HepG2 (cell line): ENCODE measurements around the gene PRM2. TPM values are rescaled to one million over a fixed set of nuclear protein-coding genes. Genes with fewer than 3 reads are reported as not detected.

ENCODE experiments used
- ARNT2 ChIP-seq: sonication (generic); formaldehyde crosslinking; IDR thresholded peaks from 2 replicates; pipeline ENCODE4 v1.8.0; 2022; ENCODE audit warnings: mild to moderate bottlenecking, low read depth, missing genetic modification reagents, moderate library complexity
- BHLHE40 ChIP-seq: IDR thresholded peaks from 2 replicates; pipeline ENCODE4 v1.6.1; 2011; ENCODE audit warnings: low read length, improper control_type of control experiment
- CREB1 ChIP-seq, 2 experiments: fragments of 450-650 bp in 1 of 2; IDR thresholded peaks; 2 replicates each; pipeline ENCODE4 v1.6.1; 2016 to 2017; ENCODE audit warnings: control low read depth in 1 of 2, mild to moderate bottlenecking in 1 of 2, missing compliant biosample characterization in 1 of 2, missing genetic modification characterization in 1 of 2
- E2F2 ChIP-seq: sonication (generic); formaldehyde crosslinking; IDR thresholded peaks from 2 replicates; pipeline ENCODE4 v1.4.0; 2020; ENCODE audit warnings: missing genetic modification reagents, borderline replicate concordance
- FOXC1 ChIP-seq: sonication (generic); formaldehyde crosslinking; IDR thresholded peaks from 2 replicates; pipeline ENCODE4 v1.8.0; 2022; ENCODE audit warnings: mild to moderate bottlenecking, missing genetic modification reagents, borderline replicate concordance
- FOXO4 ChIP-seq: sonication (generic); formaldehyde crosslinking; conservative IDR thresholded peaks from 2 replicates; pipeline ENCODE4 v1.8.1; 2023; ENCODE audit warnings: missing genetic modification reagents
- GMEB2 ChIP-seq: IDR thresholded peaks from 2 replicates; pipeline ENCODE4 v1.6.1; 2016; ENCODE audit warnings: missing biosample characterization, missing genetic modification reagents, low read depth
- HES4 ChIP-seq: sonication (generic); formaldehyde crosslinking; IDR thresholded peaks from 2 replicates; pipeline ENCODE4 v1.9.0; 2021; ENCODE audit warnings: mild to moderate bottlenecking, missing genetic modification reagents, borderline replicate concordance
- IRF1 ChIP-seq: sonication (generic); formaldehyde crosslinking; IDR thresholded peaks from 2 replicates; pipeline ENCODE4 v1.4.0; 2020; ENCODE audit warnings: low read depth, mild to moderate bottlenecking, missing genetic modification reagents
- ISX ChIP-seq: sonication (generic); formaldehyde crosslinking; conservative IDR thresholded peaks from 2 replicates; pipeline ENCODE4 v1.5.0; 2020; ENCODE audit warnings: missing genetic modification reagents
- KDM4B ChIP-seq: sonication (generic); formaldehyde crosslinking; IDR thresholded peaks from 2 replicates; pipeline ENCODE4 v1.4.0; 2020; ENCODE audit warnings: missing genetic modification reagents
- MAF1 ChIP-seq: sonication (generic); formaldehyde crosslinking; IDR thresholded peaks from 2 replicates; pipeline ENCODE4 v1.5.0; 2020; ENCODE audit warnings: missing genetic modification reagents, borderline replicate concordance
- MBD4 ChIP-seq: IDR thresholded peaks from 2 replicates; pipeline ENCODE4 v1.6.1; 2012; ENCODE audit warnings: low read length, inconsistent platforms, borderline replicate concordance
- MED8 ChIP-seq: sonication (generic); formaldehyde crosslinking; IDR thresholded peaks from 2 replicates; pipeline ENCODE4 v1.8.1; 2023; ENCODE audit warnings: mild to moderate bottlenecking, missing genetic modification reagents; ENCODE audit not compliant: insufficient replicate concordance
- RBM22 ChIP-seq: fragments of 200-400 bp; formaldehyde crosslinking; optimal IDR thresholded peaks from 2 replicates; pipeline ENCODE3; 2017; ENCODE audit warnings: mild to moderate bottlenecking, low read length, moderate library complexity
- RCOR2 ChIP-seq: IDR thresholded peaks from 2 replicates; pipeline ENCODE4 v1.6.1; 2016; ENCODE audit warnings: missing biosample characterization, missing genetic modification reagents
- SIN3A ChIP-seq: IDR thresholded peaks from 2 replicates; pipeline ENCODE4 v1.6.1; 2011; ENCODE audit warnings: low read depth, mild to moderate bottlenecking, control low read depth, low read length, borderline replicate concordance
- ZNF253 ChIP-seq: sonication (generic); formaldehyde crosslinking; IDR thresholded peaks from 2 replicates; pipeline ENCODE4 v1.8.0; 2022; ENCODE audit warnings: mild to moderate bottlenecking, missing genetic modification reagents, borderline replicate concordance
- ZNF256 ChIP-seq: sonication (generic); formaldehyde crosslinking; conservative IDR thresholded peaks from 2 replicates; pipeline ENCODE4 v1.4.0; 2020; ENCODE audit warnings: missing genetic modification reagents
- ZNF34 ChIP-seq: sonication (generic); formaldehyde crosslinking; IDR thresholded peaks from 2 replicates; pipeline ENCODE4 v1.4.0; 2020; ENCODE audit warnings: mild to moderate bottlenecking, missing genetic modification reagents, borderline replicate concordance
- ZNF713 ChIP-seq: sonication (generic); formaldehyde crosslinking; IDR thresholded peaks from 2 replicates; pipeline ENCODE4 v1.4.0; 2020; ENCODE audit warnings: mild to moderate bottlenecking, missing genetic modification reagents
- polyA plus RNA-seq, 8 experiments: library from polyadenylated mRNA; depleted of rRNA in 3 of 8; stranded (reverse) in 7 of 8; unstranded in 1 of 8; fragments of >200 nt; fragmentation: Illumina TruSeq in 4 of 8; extraction: Trizol in 4 of 8; gene quantifications; 2 replicates each; pipeline versions ENCODE4 v1.2.1 to v1.2.3, GENCODE V29; 2011 to 2016; ENCODE audit warnings: low read depth in 4 of 8, missing spikeins in 1 of 8, mixed read lengths in 1 of 8; ENCODE audit not compliant: insufficient read depth in 1 of 8
- total RNA-seq, 5 experiments: library from RNA; depleted of rRNA; stranded (reverse); fragments of >200 nt; fragmentation: Illumina TruSeq; extraction: Trizol; gene quantifications; 2 replicates each; pipeline ENCODE4 v1.2.3, GENCODE V29; 2016; ENCODE audit warnings: low read depth in 1 of 5

The PRM2 gene
- total and polyA plus RNA-seq, 2 of the 13 experiments (the other 11 are each of a cell fraction or from before 2014, with no cell fraction given) = 0.54 TPM; not detected in 1

- 0 out of 2 replicates have a peak, but pooled peaks have one; percentile 32 for TF ChIP-seq MAF1 (CRISPR knock-in tag)
- peak; percentile 52; the same call in 1 of the 2 replicates for TF ChIP-seq E2F2
- peak; percentile 89; the same call in 1 of the 2 replicates for TF ChIP-seq HES4 (CRISPR knock-in tag)
- TF ChIP-seq GMEB2 = no peak
- TF ChIP-seq MED8 (CRISPR knock-in tag) = no peak
- peak; percentile 66 for TF ChIP-seq FOXC1 (CRISPR knock-in tag)
- no peak for TF ChIP-seq CREB1 (IDR thresholded peaks at IDR 0.05)
- TF ChIP-seq CREB1 (CRISPR knock-in tag; IDR thresholded peaks at IDR 0.05) = no peak
- TF ChIP-seq RCOR2 = peak; percentile 58; the same call in 1 of the 2 replicates
- TF ChIP-seq ZNF713 (CRISPR knock-in tag) = 0 out of 2 replicates have a peak, but pooled peaks have one; percentile 48
- TF ChIP-seq RBM22 = no peak
- peak; percentile 94 for TF ChIP-seq BHLHE40
- TF ChIP-seq ARNT2 = peak; percentile 88; the same call in 1 of the 2 replicates
- no peak for TF ChIP-seq ISX
- no peak for TF ChIP-seq MBD4
- no peak for TF ChIP-seq IRF1 (CRISPR knock-in tag)
- no peak for TF ChIP-seq KDM4B (CRISPR knock-in tag)
- TF ChIP-seq SIN3A = no peak
- TF ChIP-seq ZNF34 (CRISPR knock-in tag) = peak; percentile 83; the same call in 1 of the 2 replicates
- TF ChIP-seq ZNF256 (CRISPR knock-in tag) = no peak
- TF ChIP-seq ZNF253 (CRISPR knock-in tag) = no peak
- peak; percentile 8; the same call in 1 of the 2 replicates for TF ChIP-seq FOXO4
Measured at GRCh38 chr16:11297492-11298142, 21.3 kb upstream of the PRM2 start (continued).
